HepG2 (cell line): ENCODE measurements around the gene ELMOD3. TPM values are rescaled to one million over a fixed set of nuclear protein-coding genes. Genes with fewer than 3 reads are reported as not detected.

Experiments
- MIER2 ChIP-seq: IDR thresholded peaks from 2 replicates; pipeline ENCODE4 v1.6.1; 2016; ENCODE audit warnings: missing biosample characterization, missing genetic modification reagents
- ZBTB7A ChIP-seq: sonication (generic); formaldehyde crosslinking; IDR thresholded peaks from 2 replicates; pipeline ENCODE4 v1.8.0; 2022; ENCODE audit warnings: mild to moderate bottlenecking, missing genetic modification reagents
- ZFAT ChIP-seq: sonication (generic); formaldehyde crosslinking; conservative IDR thresholded peaks from 2 replicates; pipeline ENCODE4 v1.8.1; 2023; ENCODE audit warnings: missing genetic modification reagents, inconsistent platforms
- ZIK1 ChIP-seq: sonication (generic); formaldehyde crosslinking; IDR thresholded peaks from 2 replicates; pipeline ENCODE4 v1.5.0; 2020; ENCODE audit warnings: mild to moderate bottlenecking, low read depth, missing genetic modification reagents, borderline replicate concordance
- ZNF850 ChIP-seq: sonication (generic); formaldehyde crosslinking; conservative IDR thresholded peaks from 2 replicates; pipeline ENCODE4 v1.9.0; 2021; ENCODE audit warnings: mild to moderate bottlenecking, missing genetic modification reagents
- polyA plus RNA-seq, 8 experiments: library from polyadenylated mRNA; depleted of rRNA in 3 of 8; stranded (reverse) in 7 of 8; unstranded in 1 of 8; fragments of >200 nt; fragmentation: Illumina TruSeq in 4 of 8; extraction: Trizol in 4 of 8; gene quantifications; 2 replicates each; pipeline versions ENCODE4 v1.2.1 to v1.2.3, GENCODE V29; 2011 to 2016; ENCODE audit warnings: low read depth in 4 of 8, missing spikeins in 1 of 8, mixed read lengths in 1 of 8; ENCODE audit not compliant: insufficient read depth in 1 of 8
- total RNA-seq, 5 experiments: library from RNA; depleted of rRNA; stranded (reverse); fragments of >200 nt; fragmentation: Illumina TruSeq; extraction: Trizol; gene quantifications; 2 replicates each; pipeline ENCODE4 v1.2.3, GENCODE V29; 2016; ENCODE audit warnings: low read depth in 1 of 5
- TF ChIP-seq, protein P1 (sequence below): sonication (generic); formaldehyde crosslinking; IDR thresholded peaks from 2 replicates; pipeline ENCODE4 v1.5.1; 2020; ENCODE audit warnings: missing genetic modification reagents, mild to moderate bottlenecking, borderline replicate concordance
- TF ChIP-seq, protein P2 (sequence below): sonication (generic); formaldehyde crosslinking; IDR thresholded peaks from 2 replicates; pipeline ENCODE4 v1.4.0; 2020; ENCODE audit warnings: missing genetic modification reagents, borderline replicate concordance

Gene ELMOD3
- total and polyA plus RNA-seq, 2 of the 13 experiments (the other 11 are each of a cell fraction or from before 2014, with no cell fraction given) = 13.3 to 19.5 TPM

DNA sequence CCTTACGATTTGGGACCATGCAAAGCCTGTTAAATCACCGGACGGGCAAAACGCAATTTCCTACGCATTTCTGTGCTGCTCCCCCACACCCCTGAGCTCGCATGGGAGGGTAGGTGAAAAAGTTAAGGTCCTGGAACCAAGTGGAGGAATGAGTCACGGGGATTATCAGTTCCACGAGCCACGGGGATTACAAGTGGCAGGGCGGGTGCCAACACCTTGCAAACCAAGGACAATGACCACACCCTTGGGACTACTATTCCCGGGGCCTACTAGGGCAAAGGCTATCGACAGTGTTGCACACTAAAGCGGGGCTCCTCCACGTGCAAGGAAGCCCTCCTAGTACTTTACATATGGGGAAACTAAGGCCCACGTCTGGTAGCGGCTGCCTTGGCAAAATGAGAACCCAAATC, 688 bp upstream of the ELMOD3 start (continued):
- TF ChIP-seq, protein P1, sequence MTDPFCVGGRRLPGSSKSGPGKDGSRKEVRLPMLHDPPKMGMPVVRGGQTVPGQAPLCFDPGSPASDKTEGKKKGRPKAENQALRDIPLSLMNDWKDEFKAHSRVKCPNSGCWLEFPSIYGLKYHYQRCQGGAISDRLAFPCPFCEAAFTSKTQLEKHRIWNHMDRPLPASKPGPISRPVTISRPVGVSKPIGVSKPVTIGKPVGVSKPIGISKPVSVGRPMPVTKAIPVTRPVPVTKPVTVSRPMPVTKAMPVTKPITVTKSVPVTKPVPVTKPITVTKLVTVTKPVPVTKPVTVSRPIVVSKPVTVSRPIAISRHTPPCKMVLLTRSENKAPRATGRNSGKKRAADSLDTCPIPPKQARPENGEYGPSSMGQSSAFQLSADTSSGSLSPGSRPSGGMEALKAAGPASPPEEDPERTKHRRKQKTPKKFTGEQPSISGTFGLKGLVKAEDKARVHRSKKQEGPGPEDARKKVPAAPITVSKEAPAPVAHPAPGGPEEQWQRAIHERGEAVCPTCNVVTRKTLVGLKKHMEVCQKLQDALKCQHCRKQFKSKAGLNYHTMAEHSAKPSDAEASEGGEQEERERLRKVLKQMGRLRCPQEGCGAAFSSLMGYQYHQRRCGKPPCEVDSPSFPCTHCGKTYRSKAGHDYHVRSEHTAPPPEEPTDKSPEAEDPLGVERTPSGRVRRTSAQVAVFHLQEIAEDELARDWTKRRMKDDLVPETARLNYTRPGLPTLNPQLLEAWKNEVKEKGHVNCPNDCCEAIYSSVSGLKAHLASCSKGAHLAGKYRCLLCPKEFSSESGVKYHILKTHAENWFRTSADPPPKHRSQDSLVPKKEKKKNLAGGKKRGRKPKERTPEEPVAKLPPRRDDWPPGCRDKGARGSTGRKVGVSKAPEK (CRISPR knock-in tag) = no peak
- TF ChIP-seq ZFAT (CRISPR knock-in tag) = no peak
- 0 out of 2 replicates have a peak, but pooled peaks have one; percentile 82 for TF ChIP-seq ZNF850 (CRISPR knock-in tag)
- no peak for TF ChIP-seq MIER2
- TF ChIP-seq ZBTB7A (CRISPR knock-in tag) = 0 out of 2 replicates have a peak, but pooled peaks have one; percentile 13
- 0 out of 2 replicates have a peak, but pooled peaks have one; percentile 5 for TF ChIP-seq ZIK1 (CRISPR knock-in tag)
- TF ChIP-seq, protein P2, sequence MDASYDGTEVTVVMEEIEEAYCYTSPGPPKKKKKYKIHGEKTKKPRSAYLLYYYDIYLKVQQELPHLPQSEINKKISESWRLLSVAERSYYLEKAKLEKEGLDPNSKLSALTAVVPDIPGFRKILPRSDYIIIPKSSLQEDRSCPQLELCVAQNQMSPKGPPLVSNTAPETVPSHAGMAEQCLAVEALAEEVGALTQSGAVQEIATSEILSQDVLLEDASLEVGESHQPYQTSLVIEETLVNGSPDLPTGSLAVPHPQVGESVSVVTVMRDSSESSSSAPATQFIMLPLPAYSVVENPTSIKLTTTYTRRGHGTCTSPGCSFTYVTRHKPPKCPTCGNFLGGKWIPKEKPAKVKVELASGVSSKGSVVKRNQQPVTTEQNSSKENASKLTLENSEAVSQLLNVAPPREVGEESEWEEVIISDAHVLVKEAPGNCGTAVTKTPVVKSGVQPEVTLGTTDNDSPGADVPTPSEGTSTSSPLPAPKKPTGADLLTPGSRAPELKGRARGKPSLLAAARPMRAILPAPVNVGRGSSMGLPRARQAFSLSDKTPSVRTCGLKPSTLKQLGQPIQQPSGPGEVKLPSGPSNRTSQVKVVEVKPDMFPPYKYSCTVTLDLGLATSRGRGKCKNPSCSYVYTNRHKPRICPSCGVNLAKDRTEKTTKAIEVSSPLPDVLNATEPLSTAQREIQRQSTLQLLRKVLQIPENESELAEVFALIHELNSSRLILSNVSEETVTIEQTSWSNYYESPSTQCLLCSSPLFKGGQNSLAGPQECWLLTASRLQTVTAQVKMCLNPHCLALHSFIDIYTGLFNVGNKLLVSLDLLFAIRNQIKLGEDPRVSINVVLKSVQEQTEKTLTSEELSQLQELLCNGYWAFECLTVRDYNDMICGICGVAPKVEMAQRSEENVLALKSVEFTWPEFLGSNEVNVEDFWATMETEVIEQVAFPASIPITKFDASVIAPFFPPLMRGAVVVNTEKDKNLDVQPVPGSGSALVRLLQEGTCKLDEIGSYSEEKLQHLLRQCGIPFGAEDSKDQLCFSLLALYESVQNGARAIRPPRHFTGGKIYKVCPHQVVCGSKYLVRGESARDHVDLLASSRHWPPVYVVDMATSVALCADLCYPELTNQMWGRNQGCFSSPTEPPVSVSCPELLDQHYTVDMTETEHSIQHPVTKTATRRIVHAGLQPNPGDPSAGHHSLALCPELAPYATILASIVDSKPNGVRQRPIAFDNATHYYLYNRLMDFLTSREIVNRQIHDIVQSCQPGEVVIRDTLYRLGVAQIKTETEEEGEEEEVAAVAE = 0 out of 2 replicates have a peak, but pooled peaks have one; percentile 12
